NCI-H2029 treated with DMSO at 0.1 percent for 48 hours (cell line): ENCODE results near the gene CEP85.

Source experiments
- DNase-seq: peaks from one replicate; lab custom pipeline; 2025; lab: John Stamatoyannopoulos, UW

Gene CEP85

DNA sequence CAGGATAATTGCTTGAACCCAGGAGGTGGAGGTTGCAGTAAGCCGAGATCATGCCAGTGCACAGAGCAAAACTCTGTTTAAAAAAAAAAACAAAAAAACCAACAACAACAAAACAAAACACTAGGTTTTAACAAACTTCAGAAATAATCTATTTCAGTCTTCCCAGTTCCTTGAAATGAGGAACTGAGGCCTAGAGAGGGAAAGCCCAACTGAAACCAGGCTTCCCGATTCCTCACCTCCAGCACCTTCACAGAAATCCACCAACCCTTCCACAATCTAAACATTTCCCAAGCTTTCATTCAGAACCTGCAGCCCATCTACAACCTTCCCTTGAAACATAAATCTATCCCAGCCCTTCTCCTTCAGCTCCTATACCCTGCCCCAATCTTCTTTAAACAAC is 83.1 kb downstream of the CEP85 start:
- no peak for DNase-seq

- no peak for DNase-seq
Measured at GRCh38 chr1:26317612-26318337, 83.8 kb downstream of the CEP85 start, which contains the start of gene CD52. CD52 (plus strand) TSS chr1:26317958; CDS start chr1:26318018, 60 bp downstream.

DNA sequence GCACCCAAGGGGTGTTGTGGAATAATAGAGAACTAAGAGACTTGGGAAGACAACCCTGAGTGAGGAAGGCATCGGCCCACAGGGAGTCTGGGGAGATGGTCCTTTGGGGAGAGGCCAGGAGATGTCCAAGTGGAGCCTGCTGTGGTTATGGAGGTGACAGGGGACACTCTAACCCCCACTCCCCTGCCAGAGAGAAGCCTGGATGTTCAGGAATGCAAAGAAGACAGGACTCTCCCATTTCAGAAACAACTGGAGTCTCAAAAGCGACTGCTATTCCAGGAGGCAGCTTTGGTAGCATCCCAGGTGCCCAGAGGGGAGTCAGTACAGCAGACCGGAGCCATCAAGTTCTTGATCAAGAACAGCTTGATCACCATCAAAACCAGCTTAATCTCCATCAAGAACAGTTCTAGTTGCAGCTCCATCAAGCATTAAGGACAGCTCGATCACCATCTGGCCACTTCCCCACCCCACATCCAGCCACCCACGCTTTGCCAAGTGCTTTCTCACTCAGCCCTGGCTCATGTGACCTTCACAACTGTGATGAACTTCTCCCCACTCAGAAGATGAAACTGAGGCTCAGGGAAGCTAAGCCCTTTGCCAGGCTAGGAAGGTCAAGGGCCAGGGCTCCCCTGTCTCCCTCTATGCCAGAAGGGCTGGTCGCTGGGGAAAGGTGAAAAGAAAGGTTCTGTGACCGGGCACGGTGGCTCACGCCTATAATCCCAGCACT is 84.5 kb downstream of the CEP85 start:
- no peak for DNase-seq

DNA sequence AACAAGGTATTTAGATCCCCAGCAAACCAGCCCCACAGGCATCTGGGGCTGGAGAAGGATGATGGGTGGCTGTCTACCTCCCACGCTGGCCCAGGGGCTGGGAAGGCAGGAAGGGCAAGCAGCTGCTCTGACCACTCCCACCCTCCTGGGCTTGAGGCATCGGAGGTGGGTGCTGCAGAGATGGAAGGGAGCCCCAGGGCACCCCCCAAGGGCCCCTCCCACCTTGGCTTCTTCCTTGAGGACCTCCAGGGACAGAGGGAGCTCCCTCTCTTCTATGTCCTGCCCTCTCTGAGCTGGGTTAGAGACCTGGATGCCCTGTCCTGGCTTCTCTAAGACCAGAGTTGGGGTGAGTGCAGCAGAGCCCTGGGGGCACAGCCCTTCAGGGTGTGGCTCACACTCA is 86.9 kb downstream of the CEP85 start:
- no peak for DNase-seq

GRCh38 chr1:26321315-26322041 is 87.5 kb downstream of the CEP85 start:
- peak; percentile 51 for DNase-seq

GRCh38 chr1:26322042-26322331 is 88.0 kb downstream of the CEP85 start:
- no peak for DNase-seq

GRCh38 chr1:26323382-26323781 is 89.4 kb downstream of the CEP85 start:
- DNase-seq: no peak

DNA sequence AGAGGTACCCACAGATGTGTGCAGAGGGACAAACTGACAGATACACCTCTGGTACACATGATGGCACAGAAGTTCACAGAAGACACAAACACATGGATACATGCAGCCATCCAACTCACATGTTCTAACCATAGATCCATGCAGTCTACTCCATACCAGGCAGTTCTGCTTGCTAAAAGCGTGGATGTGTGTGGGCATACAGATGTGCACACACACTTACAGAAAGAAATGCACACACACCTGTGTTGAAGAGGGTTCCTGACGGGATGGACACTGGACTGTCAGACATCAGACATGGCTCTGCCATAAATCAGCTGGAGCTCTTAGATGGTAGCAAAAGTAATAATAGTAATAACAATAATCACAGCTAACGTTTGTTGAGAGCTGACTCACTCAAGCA is 90.5 kb downstream of the CEP85 start:
- DNase-seq: no peak

GRCh38 chr1:26327956-26328362 is 94.0 kb downstream of the CEP85 start:
- DNase-seq: no peak
